ENCODE data around the gene ACER3. TPM values are rescaled to one million over a fixed set of nuclear protein-coding genes. Genes with fewer than 3 reads are reported as not detected.
"Not testable (repeated sequence)": the region's sequence is repeated elsewhere in the genome, so short reads cannot be mapped to it uniquely, and the experiment has no call there.

ACER3 gene
- total RNA-seq, 1 experiment from 2014 or later: 31.0 TPM

DNA sequence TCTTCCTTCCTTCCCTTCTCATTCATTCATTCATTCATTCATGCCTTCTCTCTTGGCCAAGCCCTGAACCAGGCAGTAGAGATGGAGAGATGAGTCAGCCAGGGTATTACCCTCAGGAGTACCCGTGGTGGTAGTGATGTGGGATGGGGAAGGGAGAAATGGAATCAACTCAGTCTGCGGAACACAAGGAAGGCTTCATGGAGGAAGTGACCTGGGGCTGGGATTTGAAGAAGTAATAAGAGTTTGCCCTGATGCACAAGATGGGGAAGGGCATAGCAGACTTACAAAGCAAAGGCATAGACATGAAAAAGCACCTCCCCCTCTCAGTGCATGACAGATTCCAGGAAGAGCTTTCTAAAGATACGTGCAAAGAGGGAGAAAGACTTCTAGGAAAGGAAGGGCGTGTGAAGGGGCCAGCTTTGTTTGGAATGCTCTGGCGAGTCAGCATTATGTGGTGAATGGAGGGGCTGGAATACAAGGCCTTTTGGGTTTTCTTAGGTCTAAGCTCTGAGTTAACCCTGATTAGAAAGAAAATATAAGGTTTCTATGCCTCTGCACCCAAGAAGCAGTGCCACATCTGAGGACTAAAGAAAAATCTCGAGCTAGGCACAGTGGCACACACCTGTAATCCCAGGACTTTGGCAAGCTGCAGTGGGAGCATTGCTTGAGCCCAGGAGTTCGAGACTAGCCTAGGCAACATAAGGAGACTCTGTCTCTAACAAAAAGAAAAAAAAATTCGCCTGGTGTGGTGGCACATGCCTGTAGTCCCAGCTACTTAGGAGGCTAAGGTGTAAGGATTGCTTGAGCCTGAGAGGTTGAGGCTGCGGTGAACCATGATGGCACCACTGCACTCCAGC lies 36.4 kb upstream of the ACER3 start:
- Histone ChIP-seq H3K4me3 (ENCODE audit: low read depth, low read length, poor library complexity, severe bottlenecking) (no peak overlapping the region), H3K36me3 (ENCODE audit: insufficient read depth, low read length, poor library complexity, severe bottlenecking) (no peaks in the 10 kb centered on the region), H3K27me3 (replicated peaks; ENCODE audit: insufficient read depth, low read depth, low read length, poor library complexity) (no peaks in the 10 kb centered on the region), H3K27ac (ENCODE audit: low read depth, low read length, poor library complexity, severe bottlenecking) (no peak overlapping the region), H3K4me1 (ENCODE audit: insufficient read depth, low read length, poor library complexity, severe bottlenecking) (peaks cover 5% of the 10 kb centered on the region), H3K9me3 (ENCODE audit: low read depth, low read length, poor library complexity, severe bottlenecking) (no peaks in the 10 kb centered on the region)
- BruUV-seq (replicated peaks): no TSS peak
- DNase-seq (ENCODE audit: low spot score): peak; percentile 29
- CTCF ChIA-PET: interaction anchor here (1.3 kb wide), 1 partner anchor 17 kb away, joined by 5 read pairs; no protein-coding TSS in a partner anchor
- intact Hi-C loops (cut with micrococcal nuclease; ENCODE audit: unreplicated experiment): no loop called here
- POLR2A ChIA-PET (ENCODE audit: low non-redundant PET): no interaction called here
- TF ChIP-seq EZH2 (IDR thresholded peaks at IDR 0.05; ENCODE audit: borderline replicate concordance, low read depth, low read length, poor library complexity, severe bottlenecking) (no peak), CTCF (conservative IDR thresholded peaks at IDR 0.05; ENCODE audit: low read depth, low read length) (no peak)

- Histone ChIP-seq H3K4me1 (ENCODE audit: insufficient read depth, low read length, poor library complexity, severe bottlenecking) (peaks cover 5% of the 10 kb centered on the region), H3K9me3 (ENCODE audit: low read depth, low read length, poor library complexity, severe bottlenecking) (no peaks in the 10 kb centered on the region), H3K36me3 (ENCODE audit: insufficient read depth, low read length, poor library complexity, severe bottlenecking) (no peaks in the 10 kb centered on the region), H3K27ac (ENCODE audit: low read depth, low read length, poor library complexity, severe bottlenecking) (no peak overlapping the region), H3K4me3 (ENCODE audit: low read depth, low read length, poor library complexity, severe bottlenecking) (no peak overlapping the region), H3K27me3 (replicated peaks; ENCODE audit: insufficient read depth, low read depth, low read length, poor library complexity) (no peaks in the 10 kb centered on the region)
- ChIA-PET POLR2A (ENCODE audit: low non-redundant PET) (no interaction called here), CTCF (no interaction called here)
- DNase-seq (ENCODE audit: low spot score): no peak
- intact Hi-C loops (cut with micrococcal nuclease; ENCODE audit: unreplicated experiment): no loop called here
- TF ChIP-seq CTCF (conservative IDR thresholded peaks at IDR 0.05; ENCODE audit: low read depth, low read length) (no peak), EZH2 (IDR thresholded peaks at IDR 0.05; ENCODE audit: borderline replicate concordance, low read depth, low read length, poor library complexity, severe bottlenecking) (no peak)
- BruUV-seq (replicated peaks): no TSS peak
Measured at GRCh38 chr11:76824980-76825725, 35.6 kb upstream of the ACER3 start.

DNA sequence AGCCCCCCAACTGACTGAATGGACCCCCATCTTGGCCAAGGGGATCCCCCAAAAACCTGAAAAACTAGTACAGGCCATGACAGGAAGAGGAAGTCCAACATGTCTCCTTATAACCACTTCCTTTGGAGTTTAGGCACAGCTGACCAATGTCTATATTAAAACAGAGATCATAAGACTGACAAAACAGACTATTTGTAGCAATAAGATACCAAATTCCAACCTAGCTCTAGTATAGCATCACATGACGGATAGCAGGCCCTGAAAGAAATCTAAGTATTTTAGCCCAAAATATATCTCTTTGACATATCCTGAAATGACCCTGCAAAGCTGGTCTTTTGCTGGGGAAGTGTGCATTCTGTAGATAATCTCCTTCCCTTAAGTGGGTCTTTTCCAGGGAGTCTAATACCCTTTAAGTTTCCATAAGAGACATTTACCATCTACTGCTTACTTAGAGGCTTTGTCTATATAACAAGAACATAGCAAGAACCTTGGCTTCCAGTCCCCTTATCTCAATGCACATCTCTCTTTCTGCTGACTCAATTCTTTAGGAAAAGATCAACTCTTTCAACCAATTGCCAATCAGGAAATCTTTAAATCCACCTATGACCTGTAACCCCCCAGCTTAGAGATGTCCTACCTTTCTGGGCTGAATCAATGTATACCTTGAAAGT lies 34.9 kb upstream of the ACER3 start:
- no TSS peak for BruUV-seq (replicated peaks)
- ChIA-PET POLR2A (ENCODE audit: low non-redundant PET) (no interaction called here), CTCF (no interaction called here)
- TF ChIP-seq CTCF (conservative IDR thresholded peaks at IDR 0.05; ENCODE audit: low read depth, low read length) (no peak), EZH2 (IDR thresholded peaks at IDR 0.05; ENCODE audit: borderline replicate concordance, low read depth, low read length, poor library complexity, severe bottlenecking) (no peak)
- H3K4me3 ChIP-seq (ENCODE audit: low read depth, low read length, poor library complexity, severe bottlenecking): no peak overlapping the region
- H3K36me3 ChIP-seq (ENCODE audit: insufficient read depth, low read length, poor library complexity, severe bottlenecking): no peaks in the 10 kb centered on the region
- H3K27ac ChIP-seq (ENCODE audit: low read depth, low read length, poor library complexity, severe bottlenecking): no peak overlapping the region
- no peaks in the 10 kb centered on the region for H3K9me3 ChIP-seq (ENCODE audit: low read depth, low read length, poor library complexity, severe bottlenecking)
- H3K27me3 ChIP-seq (replicated peaks; ENCODE audit: insufficient read depth, low read depth, low read length, poor library complexity): no peaks in the 10 kb centered on the region
- no peak for DNase-seq (ENCODE audit: low spot score)
- H3K4me1 ChIP-seq (ENCODE audit: insufficient read depth, low read length, poor library complexity, severe bottlenecking): peaks cover 12% of the 10 kb centered on the region
- intact Hi-C loops (cut with micrococcal nuclease; ENCODE audit: unreplicated experiment): no loop called here

DNA sequence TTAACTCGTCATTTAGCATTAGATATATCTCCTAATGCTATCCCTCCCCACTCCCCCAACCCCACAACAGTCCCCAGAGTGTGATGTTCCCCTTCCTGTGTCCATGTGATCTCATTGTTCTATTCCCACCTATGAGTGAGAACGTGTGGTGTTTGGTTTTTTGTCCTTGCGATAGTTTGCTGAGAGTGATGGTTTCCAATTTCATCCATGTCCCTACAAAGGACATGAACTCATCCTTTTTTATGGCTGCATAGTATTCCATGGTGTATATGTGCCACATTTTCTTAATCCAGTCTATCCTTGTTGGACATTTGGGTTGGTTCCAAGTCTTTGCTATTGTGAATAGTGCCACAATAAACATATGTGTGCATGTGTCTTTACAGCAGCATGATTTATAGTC lies 34.2 kb upstream of the ACER3 start:
- H3K4me3 ChIP-seq (ENCODE audit: low read depth, low read length, poor library complexity, severe bottlenecking); H3K27me3 ChIP-seq (replicated peaks; ENCODE audit: insufficient read depth, low read depth, low read length, poor library complexity); BruUV-seq (replicated peaks); H3K27ac ChIP-seq (ENCODE audit: low read depth, low read length, poor library complexity, severe bottlenecking); DNase-seq (ENCODE audit: low spot score); H3K9me3 ChIP-seq (ENCODE audit: low read depth, low read length, poor library complexity, severe bottlenecking); POLR2A ChIA-PET (ENCODE audit: low non-redundant PET); CTCF ChIA-PET; H3K36me3 ChIP-seq (ENCODE audit: insufficient read depth, low read length, poor library complexity, severe bottlenecking); intact Hi-C loops (cut with micrococcal nuclease; ENCODE audit: unreplicated experiment): not testable (repeated sequence)
- H3K4me1 ChIP-seq (ENCODE audit: insufficient read depth, low read length, poor library complexity, severe bottlenecking): peaks cover 18% of the 10 kb centered on the region

DNA sequence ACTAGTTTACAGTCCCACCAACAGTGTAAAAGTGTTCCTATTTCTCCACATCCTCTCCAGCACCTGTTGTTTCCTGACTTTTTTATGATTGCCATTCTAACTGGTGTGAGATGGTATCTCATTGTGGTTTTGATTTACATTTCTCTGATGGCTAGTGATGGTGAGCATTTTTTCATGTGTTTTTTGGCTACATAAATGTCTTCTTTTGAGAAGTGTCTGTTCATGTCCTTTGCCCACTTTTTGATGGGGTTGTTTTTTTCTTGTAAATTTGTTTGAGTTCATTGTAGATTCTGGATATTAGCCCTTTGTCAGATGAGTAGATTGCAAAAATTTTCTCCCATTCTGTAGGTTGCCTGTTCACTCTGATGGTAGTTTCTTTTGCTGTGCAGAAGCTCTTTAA lies 33.7 kb upstream of the ACER3 start:
- H3K36me3 ChIP-seq (ENCODE audit: insufficient read depth, low read length, poor library complexity, severe bottlenecking); DNase-seq (ENCODE audit: low spot score); intact Hi-C loops (cut with micrococcal nuclease; ENCODE audit: unreplicated experiment); H3K4me3 ChIP-seq (ENCODE audit: low read depth, low read length, poor library complexity, severe bottlenecking); H3K27me3 ChIP-seq (replicated peaks; ENCODE audit: insufficient read depth, low read depth, low read length, poor library complexity); CTCF ChIA-PET; H3K27ac ChIP-seq (ENCODE audit: low read depth, low read length, poor library complexity, severe bottlenecking); POLR2A ChIA-PET (ENCODE audit: low non-redundant PET); H3K9me3 ChIP-seq (ENCODE audit: low read depth, low read length, poor library complexity, severe bottlenecking); BruUV-seq (replicated peaks): not testable (repeated sequence)
- H3K4me1 ChIP-seq (ENCODE audit: insufficient read depth, low read length, poor library complexity, severe bottlenecking): peaks cover 18% of the 10 kb centered on the region
